ENCODE data around the gene DSCAML1.

- no peak for TF ChIP-seq PPARA (CRISPR knock-in tag; IDR thresholded peaks at IDR 0.05; ENCODE audit: borderline replicate concordance)
- TF ChIP-seq TOX (CRISPR knock-in tag; IDR thresholded peaks at IDR 0.05; ENCODE audit: borderline replicate concordance): no peak
- TF ChIP-seq TSHZ2 (CRISPR knock-in tag; IDR thresholded peaks at IDR 0.05): no peak
- no peak for TF ChIP-seq PATZ1 (CRISPR knock-in tag; IDR thresholded peaks at IDR 0.05; ENCODE audit: borderline replicate concordance)
- no peak for TF ChIP-seq ZNF8 (CRISPR knock-in tag; IDR thresholded peaks at IDR 0.05)
These were observed 103.7 kb downstream of the DSCAML1 start for GRCh38 chr11:117693344-117693743.

All from SK-N-SH treated with all-trans-retinoic acid at 6 μM for 48 hours (cell line).